Trophoblast cell (in vitro differentiated cells and primary cell): ENCODE data around the gene KRT20.

Experiments
- DNase-seq, 2 donors: peaks; one replicate each; pipeline ENCODE4 v3.0.0-alpha.2; 2016
- H2AFZ ChIP-seq: 2 replicates; pipeline ENCODE4 v1.6.1; 2013; ENCODE audit warnings: low read length, moderate library complexity, mild to moderate bottlenecking; ENCODE audit not compliant: insufficient read depth, poor library complexity
- H2AK5ac ChIP-seq: 2 replicates; pipeline ENCODE4 v1.6.1; 2013; ENCODE audit warnings: mild to moderate bottlenecking, low read length
- H2BK120ac ChIP-seq: 2 replicates; pipeline ENCODE4 v1.6.1; 2013; ENCODE audit warnings: low read length, mild to moderate bottlenecking, moderate library complexity; ENCODE audit not compliant: insufficient read depth, poor library complexity
- H2BK12ac ChIP-seq: 2 replicates; pipeline ENCODE4 v1.6.1; 2013; ENCODE audit warnings: mild to moderate bottlenecking, low read length, moderate library complexity
- H2BK5ac ChIP-seq: 2 replicates; pipeline ENCODE4 v1.6.1; 2013; ENCODE audit warnings: low read length, low read depth, moderate library complexity, mild to moderate bottlenecking; ENCODE audit not compliant: poor library complexity
- H3K14ac ChIP-seq: 2 replicates; pipeline ENCODE4 v1.6.1; 2013; ENCODE audit warnings: mild to moderate bottlenecking, low read length
- H3K18ac ChIP-seq: 2 replicates; pipeline ENCODE4 v1.6.1; 2013; ENCODE audit warnings: mild to moderate bottlenecking, low read length
- H3K23ac ChIP-seq: 2 replicates; pipeline ENCODE4 v1.6.1; 2013; ENCODE audit warnings: low read length
- H3K27ac ChIP-seq: 2 replicates; pipeline ENCODE4 v1.5.1; 2013; ENCODE audit warnings: low read depth, mild to moderate bottlenecking, inconsistent platforms, low read length, moderate library complexity
- H3K27me3 ChIP-seq: 2 replicates; pipeline ENCODE4 v1.6.1; 2013; ENCODE audit warnings: inconsistent platforms, mild to moderate bottlenecking, low read length, moderate library complexity; ENCODE audit not compliant: insufficient read depth
- H3K36me3 ChIP-seq, 2 experiments: 1 replicate in 1 of 2; 2 replicates in 1 of 2; pipeline ENCODE4 v1.6.1; 2013; ENCODE audit warnings: low read length in 2 of 2, mild to moderate bottlenecking in 2 of 2, moderate library complexity in 1 of 2; ENCODE audit not compliant: insufficient read depth in 2 of 2, control insufficient read depth in 1 of 2
- H3K4ac ChIP-seq: 2 replicates; pipeline ENCODE4 v1.6.1; 2013; ENCODE audit warnings: low read depth, mild to moderate bottlenecking, low read length, moderate library complexity
- H3K4me1 ChIP-seq, 2 experiments: 1 replicate in 1 of 2; 2 replicates in 1 of 2; pipeline ENCODE4 v1.6.1; 2013; ENCODE audit warnings: low read length in 2 of 2, mild to moderate bottlenecking in 2 of 2, moderate library complexity in 1 of 2; ENCODE audit not compliant: insufficient read depth in 2 of 2, control insufficient read depth in 1 of 2
- H3K4me2 ChIP-seq: 2 replicates; pipeline ENCODE4 v1.6.1; 2013; ENCODE audit warnings: inconsistent platforms, mild to moderate bottlenecking, low read length, moderate library complexity
- H3K4me3 ChIP-seq: 2 replicates; pipeline ENCODE4 v1.5.1; 2013; ENCODE audit warnings: mild to moderate bottlenecking, low read depth, low read length, inconsistent platforms
- H3K79me1 ChIP-seq: one replicate; pipeline ENCODE4 v1.6.1; 2013; ENCODE audit warnings: low read length
- H3K79me2 ChIP-seq: 2 replicates; pipeline ENCODE4 v1.6.1; 2013; ENCODE audit warnings: low read length, mild to moderate bottlenecking; ENCODE audit not compliant: control insufficient read depth, insufficient read depth, poor library complexity
- H3K9ac ChIP-seq: 2 replicates; pipeline ENCODE4 v1.6.1; 2013; ENCODE audit warnings: mild to moderate bottlenecking, low read length
- H3K9me3 ChIP-seq: 2 replicates; pipeline ENCODE4 v1.6.1; 2013; ENCODE audit warnings: low read depth, mild to moderate bottlenecking, control low read depth, inconsistent platforms, low read length; ENCODE audit not compliant: insufficient read depth
- H4K12ac ChIP-seq: 2 replicates; pipeline ENCODE4 v1.6.1; 2013; ENCODE audit warnings: low read depth, mild to moderate bottlenecking, low read length, moderate library complexity
- H4K8ac ChIP-seq: 2 replicates; pipeline ENCODE4 v1.6.1; 2013; ENCODE audit warnings: low read depth, mild to moderate bottlenecking, low read length, moderate library complexity
- H4K91ac ChIP-seq: one replicate; pipeline ENCODE4 v1.6.1; 2013; ENCODE audit warnings: low read depth, mild to moderate bottlenecking, low read length, moderate library complexity
- WGBS: extraction: QIAGEN DNeasy Blood & Tissue Kit; methylation state at CpG from one replicate; pipeline ENCODE4 v1.1.7; 2013; ENCODE audit warnings: missing lambda C conversion rate; ENCODE audit not compliant: insufficient read length, insufficient coverage; ENCODE audit errors: extremely low coverage; 5-methylcytosine and 5-hydroxymethylcytosine counted together

The KRT20 gene

GRCh38 chr17:40846515-40847144 is 38.4 kb downstream of the KRT20 start:
- no peaks in the 10 kb centered on the region for H3K4me1 ChIP-seq
- H2AFZ ChIP-seq, result no peak overlapping the region
- no peak overlapping the region for H4K12ac ChIP-seq
- H3K4me3 ChIP-seq, result no peak overlapping the region
- no peak overlapping the region for H2AK5ac ChIP-seq
- no peak overlapping the region for H2BK12ac ChIP-seq
- DNase-seq, result no peak
- no peak overlapping the region for H3K4me2 ChIP-seq
- no peak overlapping the region for H4K91ac ChIP-seq
- H3K14ac ChIP-seq, result no peak overlapping the region
- no CpG with 5 or more reads among the region's 1 CpG for WGBS
- H3K27ac ChIP-seq, result no peak overlapping the region
- H4K8ac ChIP-seq, result no peak overlapping the region
- H3K79me1 ChIP-seq, result no peaks in the 10 kb centered on the region
- H3K9ac ChIP-seq, result no peak overlapping the region
- H3K9me3 ChIP-seq, result no peaks in the 10 kb centered on the region
- H2BK120ac ChIP-seq, result no peak overlapping the region
- H3K27me3 ChIP-seq, result no peaks in the 10 kb centered on the region
- H3K4ac ChIP-seq, result no peak overlapping the region
- no peaks in the 10 kb centered on the region for H3K79me2 ChIP-seq
- no peak overlapping the region for H2BK5ac ChIP-seq
- H3K36me3 ChIP-seq, result no peaks in the 10 kb centered on the region
- H3K18ac ChIP-seq, result no peak overlapping the region
- no peak overlapping the region for H3K23ac ChIP-seq

GRCh38 chr17:40844671-40845107 is 40.4 kb downstream of the KRT20 start:
- Histone ChIP-seq H3K4me2 (no peak overlapping the region), H3K18ac (no peak overlapping the region), H3K4ac (no peak overlapping the region), H3K36me3 (no peaks in the 10 kb centered on the region), H3K27ac (no peak overlapping the region), H3K4me3 (no peak overlapping the region), H2BK12ac (no peak overlapping the region), H4K12ac (no peak overlapping the region), H4K8ac (no peak overlapping the region), H3K27me3 (no peaks in the 10 kb centered on the region), H3K79me2 (no peaks in the 10 kb centered on the region), H3K14ac (no peak overlapping the region), H2BK120ac (no peak overlapping the region), H2AFZ (no peak overlapping the region), H3K9me3 (no peaks in the 10 kb centered on the region), H4K91ac (no peak overlapping the region), H3K9ac (no peak overlapping the region), H3K4me1 (no peaks in the 10 kb centered on the region), H3K79me1 (no peaks in the 10 kb centered on the region), H2AK5ac (no peak overlapping the region), H3K23ac (no peak overlapping the region), H2BK5ac (no peak overlapping the region)
- DNase-seq, result no peak
- WGBS, result no CpG with 5 or more reads among the region's 4 CpGs

GRCh38 chr17:40843242-40843641 is 41.8 kb downstream of the KRT20 start:
- no peak overlapping the region for H4K8ac ChIP-seq
- H3K79me2 ChIP-seq, result no peaks in the 10 kb centered on the region
- no peak overlapping the region for H2BK5ac ChIP-seq
- no peak overlapping the region for H3K18ac ChIP-seq
- no peak overlapping the region for H2AK5ac ChIP-seq
- no peak overlapping the region for H3K9ac ChIP-seq
- no peak overlapping the region for H2BK12ac ChIP-seq
- DNase-seq, result no peak
- no peak overlapping the region for H3K4ac ChIP-seq
- no peak overlapping the region for H3K4me2 ChIP-seq
- H3K27me3 ChIP-seq, result no peaks in the 10 kb centered on the region
- H3K79me1 ChIP-seq, result no peaks in the 10 kb centered on the region
- no peak overlapping the region for H2AFZ ChIP-seq
- no peaks in the 10 kb centered on the region for H3K36me3 ChIP-seq
- peak overlapping the region; percentile 5 for H3K23ac ChIP-seq
- H2BK120ac ChIP-seq, result no peak overlapping the region
- no peaks in the 10 kb centered on the region for H3K9me3 ChIP-seq
- no peak overlapping the region for H3K14ac ChIP-seq
- no CpG with 5 or more reads among the region's 3 CpGs for WGBS
- no peak overlapping the region for H3K4me3 ChIP-seq
- no peaks in the 10 kb centered on the region for H3K4me1 ChIP-seq
- no peak overlapping the region for H4K91ac ChIP-seq
- H3K27ac ChIP-seq, result no peak overlapping the region
- no peak overlapping the region for H4K12ac ChIP-seq

DNA sequence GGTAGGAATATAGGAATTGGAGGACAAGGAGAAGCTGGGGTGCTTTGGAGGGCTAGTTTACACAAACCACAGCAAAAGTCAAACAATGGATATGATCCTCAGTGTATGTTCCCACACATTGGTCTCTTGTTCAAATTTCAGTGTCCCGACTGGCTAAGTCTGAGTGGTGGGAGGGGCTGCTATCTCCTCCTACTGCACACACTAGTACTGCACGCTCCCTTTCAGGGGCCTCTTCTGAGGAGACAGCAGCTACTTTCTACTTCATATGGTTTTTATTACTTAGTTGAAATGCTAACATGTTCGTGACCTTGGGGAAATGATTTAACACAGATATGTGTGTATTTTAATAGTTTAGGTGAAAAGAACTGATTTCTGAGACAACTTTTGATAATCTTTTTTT is 43.8 kb downstream of the KRT20 start:
- Histone ChIP-seq H3K4ac (no peak overlapping the region), H2BK5ac (no peak overlapping the region), H3K9me3 (no peaks in the 10 kb centered on the region), H3K27ac (no peak overlapping the region), H3K14ac (no peak overlapping the region), H3K4me1 (no peaks in the 10 kb centered on the region), H3K79me1 (no peaks in the 10 kb centered on the region), H2AFZ (no peak overlapping the region), H3K4me3 (no peak overlapping the region), H2BK12ac (no peak overlapping the region), H4K8ac (no peak overlapping the region), H3K18ac (no peak overlapping the region), H3K79me2 (no peaks in the 10 kb centered on the region), H3K9ac (no peak overlapping the region), H2BK120ac (no peak overlapping the region), H4K12ac (no peak overlapping the region), H3K23ac (no peak overlapping the region), H3K27me3 (no peaks in the 10 kb centered on the region), H2AK5ac (no peak overlapping the region), H3K4me2 (no peak overlapping the region), H3K36me3 (no peaks in the 10 kb centered on the region), H4K91ac (no peak overlapping the region)
- DNase-seq, result no peak
- no CpG with 5 or more reads among the region's 3 CpGs for WGBS
